Transverse colon (tissue), 4 donors: ENCODE results near the gene DCP1B.

Experiments
- POLR2AphosphoS5 ChIP-seq, 3 donors: sonication (generic); formaldehyde crosslinking; IDR thresholded peaks; one replicate each; pipeline ENCODE4 v1.6.1; 2016; ENCODE audit warnings: antibody characterized with exemption in 3 of 3
- TF ChIP-seq, protein P1 (sequence below), 5 experiments: fragments of 200-600 bp in 3 of 5; fragments of 450-650 bp in 2 of 5; sonication (generic) in 3 of 5; IDR thresholded peaks; 1 replicate in 2 of 5; 2 replicates in 3 of 5; pipeline ENCODE4 v1.5.1; 2016 to 2017; ENCODE audit warnings: antibody characterized with exemption in 5 of 5, inconsistent platforms in 3 of 5, mild to moderate bottlenecking in 2 of 5, moderate library complexity in 1 of 5

DNA sequence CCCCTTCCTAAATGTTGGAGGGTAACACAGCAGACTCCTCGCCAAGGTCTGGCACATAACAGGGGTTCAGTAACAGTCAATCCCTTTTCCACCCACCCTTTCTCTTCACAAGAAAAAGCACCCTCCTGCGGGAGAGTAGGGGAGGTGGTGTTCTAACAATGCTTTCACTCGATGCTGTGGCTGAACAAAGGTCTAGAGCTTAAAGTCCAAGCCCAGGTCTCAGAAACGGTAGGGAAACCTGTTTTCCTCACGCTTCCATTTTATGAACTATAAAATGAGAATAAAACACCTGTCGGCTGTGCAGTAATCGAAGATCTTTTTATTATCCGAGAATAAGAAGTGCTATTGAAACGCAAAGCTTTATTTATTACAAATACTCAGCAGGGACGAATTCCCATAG is 64.9 kb downstream of the DCP1B start:
- TF ChIP-seq POLR2AphosphoS5 (IDR thresholded peaks at IDR 0.05) = peak in 1 of 3 donors; percentile 9
- TF ChIP-seq, protein P1, sequence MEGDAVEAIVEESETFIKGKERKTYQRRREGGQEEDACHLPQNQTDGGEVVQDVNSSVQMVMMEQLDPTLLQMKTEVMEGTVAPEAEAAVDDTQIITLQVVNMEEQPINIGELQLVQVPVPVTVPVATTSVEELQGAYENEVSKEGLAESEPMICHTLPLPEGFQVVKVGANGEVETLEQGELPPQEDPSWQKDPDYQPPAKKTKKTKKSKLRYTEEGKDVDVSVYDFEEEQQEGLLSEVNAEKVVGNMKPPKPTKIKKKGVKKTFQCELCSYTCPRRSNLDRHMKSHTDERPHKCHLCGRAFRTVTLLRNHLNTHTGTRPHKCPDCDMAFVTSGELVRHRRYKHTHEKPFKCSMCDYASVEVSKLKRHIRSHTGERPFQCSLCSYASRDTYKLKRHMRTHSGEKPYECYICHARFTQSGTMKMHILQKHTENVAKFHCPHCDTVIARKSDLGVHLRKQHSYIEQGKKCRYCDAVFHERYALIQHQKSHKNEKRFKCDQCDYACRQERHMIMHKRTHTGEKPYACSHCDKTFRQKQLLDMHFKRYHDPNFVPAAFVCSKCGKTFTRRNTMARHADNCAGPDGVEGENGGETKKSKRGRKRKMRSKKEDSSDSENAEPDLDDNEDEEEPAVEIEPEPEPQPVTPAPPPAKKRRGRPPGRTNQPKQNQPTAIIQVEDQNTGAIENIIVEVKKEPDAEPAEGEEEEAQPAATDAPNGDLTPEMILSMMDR (IDR thresholded peaks at IDR 0.05) = no peak
